HG02610 (cell line): ENCODE data around the gene COPRS.

Experiments
- ATAC-seq: cut with Tn5 transposase; IDR thresholded peaks from one replicate; pipeline ENCODE4 v1.9.1; 2021; ENCODE audit warnings: mild to moderate bottlenecking, moderate library complexity; ENCODE audit not compliant: unreplicated experiment

Gene COPRS

DNA sequence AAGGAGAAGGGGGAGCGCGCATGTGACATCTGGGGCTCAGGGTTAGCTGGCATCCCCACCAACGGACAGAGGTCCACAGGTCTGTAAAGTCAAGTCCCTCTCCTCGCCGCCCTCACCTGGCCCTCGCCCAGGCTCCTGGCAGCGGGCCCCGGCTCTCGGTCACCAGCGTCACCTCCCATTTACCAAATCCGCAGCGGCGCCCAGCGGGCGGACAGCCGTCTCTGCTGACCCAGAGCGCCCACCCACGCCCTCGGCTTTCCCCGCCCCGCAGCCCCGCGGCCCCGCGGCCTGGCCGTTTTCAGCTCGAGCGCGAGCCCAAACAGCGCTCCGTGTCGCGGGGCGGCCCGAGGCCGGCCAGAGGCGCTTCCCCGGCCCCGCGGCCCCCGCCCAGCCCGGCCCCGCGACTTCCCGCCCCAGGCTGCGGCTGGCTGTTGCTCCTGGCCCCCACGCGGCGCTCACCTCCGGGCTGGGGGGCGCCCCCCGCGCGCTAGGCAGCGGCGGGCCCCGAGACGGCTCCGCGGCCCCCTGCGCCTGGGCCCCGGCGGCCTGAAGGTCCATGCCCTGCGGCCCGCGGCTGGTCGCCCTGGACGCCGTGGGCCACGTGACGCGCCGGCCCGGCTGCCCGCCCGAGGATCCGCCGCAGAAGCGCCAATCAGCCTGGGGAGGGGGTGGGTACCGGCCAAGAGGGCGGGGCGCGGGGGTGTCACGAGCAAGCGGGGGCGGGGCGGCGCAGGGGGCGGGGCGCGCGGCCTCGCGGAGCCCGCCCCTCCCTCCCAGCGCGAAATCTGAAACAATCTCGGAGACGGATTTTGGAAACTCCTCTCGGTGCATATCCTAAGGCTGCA, at the start of gene COPRS:
COPRS (minus strand) TSS at position 603 of the 845 bp plus-strand sequence; CDS start at position 558, 45 bp downstream.
- ATAC-seq = peak; percentile 59

GRCh38 chr17:31908386-31908785, 49.3 kb upstream of the COPRS start:
- no peak for ATAC-seq

DNA sequence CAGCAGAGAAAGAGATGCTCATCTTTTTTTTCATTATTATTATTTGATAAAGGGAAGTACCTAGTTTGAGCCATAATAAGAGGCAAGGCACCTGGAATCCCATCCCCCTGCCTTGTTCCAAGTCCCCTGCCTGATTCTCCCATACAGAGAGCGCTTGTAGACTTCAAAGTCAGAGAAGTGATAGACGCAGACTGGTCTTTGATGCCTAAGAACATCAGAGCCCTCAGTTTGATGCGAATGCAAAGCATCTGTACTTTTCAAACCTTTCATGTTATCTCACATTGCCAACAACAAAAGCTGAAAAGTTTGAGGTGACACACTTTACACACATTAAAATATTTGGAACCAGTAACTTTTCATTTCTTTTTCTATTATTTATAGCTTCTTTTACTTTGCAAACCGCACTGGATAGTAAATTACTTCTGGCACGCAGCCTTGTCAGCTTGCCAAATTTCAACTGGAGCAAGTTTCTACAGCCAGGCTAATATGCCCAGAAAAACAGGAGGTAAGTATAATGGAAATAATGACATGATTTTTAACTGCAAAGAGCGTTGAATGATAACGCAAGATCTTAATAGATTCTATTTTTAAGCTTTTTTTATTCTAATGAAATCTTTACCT, 48.4 kb upstream of the COPRS start:
- no peak for ATAC-seq

- ATAC-seq = no peak
Measured at GRCh38 chr17:31903401-31903800, 44.4 kb upstream of the COPRS start.

DNA sequence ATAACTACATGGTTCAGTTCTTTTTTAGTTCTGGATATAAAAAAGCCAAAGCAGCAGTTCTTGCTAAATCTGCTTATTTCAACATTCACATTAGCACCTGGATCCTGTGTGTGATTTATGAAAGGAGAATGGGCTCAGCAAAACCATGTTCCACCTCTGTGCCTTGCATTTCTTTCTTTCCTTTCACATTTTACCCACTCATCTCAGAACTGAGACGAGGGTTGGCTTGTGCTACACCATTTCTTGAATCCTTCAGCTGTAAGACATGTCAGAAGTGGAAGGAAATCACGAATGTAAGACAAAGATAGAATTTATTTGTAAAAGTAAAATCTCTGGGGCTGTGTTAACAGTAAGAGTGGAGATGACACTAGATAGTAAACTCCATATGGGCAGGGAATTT, 43.6 kb upstream of the COPRS start:
- ATAC-seq = no peak

DNA sequence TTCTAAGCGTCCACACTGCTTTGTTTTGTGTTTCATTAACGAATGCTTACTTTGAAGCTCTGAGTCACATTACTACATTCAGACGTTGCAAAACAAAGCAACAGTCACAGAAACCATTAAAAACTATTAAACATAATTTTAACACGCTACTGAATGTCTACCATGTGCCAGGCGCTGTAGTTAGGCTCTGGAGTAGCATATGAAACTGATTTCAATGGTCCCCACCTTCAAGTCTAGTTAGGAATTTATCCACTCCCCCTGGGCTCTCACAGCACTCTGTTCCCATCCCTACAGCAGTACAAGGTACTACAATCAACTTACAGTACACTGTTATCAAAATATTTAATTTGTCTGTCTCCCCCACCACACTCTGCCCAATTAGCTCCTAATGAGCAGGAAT, 41.8 kb upstream of the COPRS start:
- ATAC-seq = no peak

DNA sequence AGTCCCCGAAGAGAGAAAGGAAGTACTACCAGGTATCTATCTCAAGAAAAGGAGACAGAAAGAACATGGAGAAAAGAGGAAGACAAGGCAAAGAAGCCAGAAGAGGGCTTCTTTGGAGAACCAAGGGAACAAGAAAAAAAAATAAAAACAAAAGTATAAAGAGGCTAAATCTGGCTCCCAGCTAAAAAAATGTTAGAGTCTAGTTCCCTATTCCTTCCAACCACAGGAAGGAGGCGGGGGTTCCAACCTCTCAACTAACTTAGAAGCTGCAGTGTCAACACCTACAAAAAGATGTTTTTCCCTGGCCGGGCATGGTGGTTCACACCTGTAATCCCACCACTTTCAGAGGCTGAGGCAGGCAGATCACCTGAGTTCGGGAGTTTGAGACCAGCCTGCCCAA, 29.1 kb upstream of the COPRS start:
- ATAC-seq = no peak

DNA sequence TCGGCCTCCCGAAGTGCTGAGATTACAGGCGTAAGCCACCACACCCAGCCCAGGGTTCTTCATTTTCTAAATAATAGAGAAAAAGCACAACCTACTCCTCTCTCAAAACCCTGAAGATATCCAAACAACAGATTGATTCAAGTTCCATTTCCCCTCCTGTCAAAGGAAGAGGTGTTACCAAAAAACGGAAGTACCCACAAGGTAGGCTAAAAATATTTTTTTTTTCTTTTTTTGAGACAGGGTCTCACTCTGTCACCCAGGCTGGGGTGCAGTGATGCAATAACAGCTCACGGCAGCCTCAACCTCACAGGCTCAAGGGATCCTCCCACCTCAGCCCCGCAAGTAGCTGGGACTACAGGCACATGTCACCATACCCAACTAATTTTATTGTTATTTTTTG, 23.5 kb upstream of the COPRS start:
- no peak for ATAC-seq

GRCh38 chr17:31880311-31880710, 21.3 kb upstream of the COPRS start:
- ATAC-seq = no peak

DNA sequence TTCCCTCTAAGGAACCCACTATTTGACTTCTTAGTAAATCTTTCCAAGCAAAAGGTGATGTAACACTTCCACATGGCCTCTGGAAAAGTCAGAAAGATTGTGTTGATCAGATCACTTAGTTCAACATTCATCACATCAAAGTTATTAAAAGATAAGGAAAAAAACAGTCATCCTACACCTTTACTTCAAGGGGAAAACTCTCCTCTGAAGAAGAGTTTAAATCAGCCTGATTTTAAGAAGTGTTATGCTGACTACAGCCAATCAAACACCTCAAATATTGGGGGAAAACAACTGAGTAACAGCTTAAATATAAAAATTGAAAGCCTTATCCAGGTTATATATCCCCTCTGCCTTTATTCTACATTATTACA, 19.6 kb upstream of the COPRS start:
- no peak for ATAC-seq

DNA sequence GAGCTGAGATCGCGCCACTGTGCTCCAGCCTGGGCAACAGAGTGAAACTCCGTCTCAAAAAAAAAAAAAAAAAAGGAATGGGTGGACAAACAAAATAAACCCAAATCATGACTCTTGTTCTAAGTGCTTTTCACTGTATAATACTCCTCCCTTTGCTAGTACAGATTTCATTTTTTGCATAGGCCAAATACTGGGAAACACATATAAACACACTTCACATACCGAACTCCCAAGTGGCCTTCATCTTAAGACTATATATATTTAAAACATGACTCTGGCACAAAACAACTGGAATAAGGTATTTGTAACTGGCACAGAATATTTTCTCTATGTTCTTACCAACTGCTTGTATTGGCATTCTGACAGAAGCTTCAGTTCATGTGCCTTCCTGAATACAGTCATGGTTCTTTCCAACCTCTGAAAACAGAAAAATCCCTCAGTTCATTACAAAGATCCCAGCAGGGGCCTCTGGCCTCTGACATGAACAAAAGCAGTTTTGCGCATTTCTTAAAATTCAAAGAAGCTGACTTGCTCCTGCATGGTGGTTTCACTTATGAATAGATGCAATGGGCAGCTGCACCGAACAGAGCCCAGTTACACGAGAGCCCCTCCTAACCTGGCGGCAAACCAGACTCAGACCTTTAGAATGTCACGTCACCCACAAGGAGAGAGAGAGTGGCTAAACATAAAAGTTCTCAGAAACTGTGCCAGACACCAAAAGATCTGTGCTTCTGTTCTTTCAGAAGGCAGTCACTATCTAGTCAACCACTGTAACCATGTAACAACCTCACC, 19.1 kb upstream of the COPRS start:
- ATAC-seq = no peak

GRCh38 chr17:31877341-31877740, 18.3 kb upstream of the COPRS start:
- no peak for ATAC-seq

- no peak for ATAC-seq
Measured at GRCh38 chr17:31875081-31875480, 16.0 kb upstream of the COPRS start.

- no peak for ATAC-seq
Measured at GRCh38 chr17:31869797-31870568, 10.9 kb upstream of the COPRS start.

- ATAC-seq = no peak
Measured at GRCh38 chr17:31869031-31869430, 10.0 kb upstream of the COPRS start.

DNA sequence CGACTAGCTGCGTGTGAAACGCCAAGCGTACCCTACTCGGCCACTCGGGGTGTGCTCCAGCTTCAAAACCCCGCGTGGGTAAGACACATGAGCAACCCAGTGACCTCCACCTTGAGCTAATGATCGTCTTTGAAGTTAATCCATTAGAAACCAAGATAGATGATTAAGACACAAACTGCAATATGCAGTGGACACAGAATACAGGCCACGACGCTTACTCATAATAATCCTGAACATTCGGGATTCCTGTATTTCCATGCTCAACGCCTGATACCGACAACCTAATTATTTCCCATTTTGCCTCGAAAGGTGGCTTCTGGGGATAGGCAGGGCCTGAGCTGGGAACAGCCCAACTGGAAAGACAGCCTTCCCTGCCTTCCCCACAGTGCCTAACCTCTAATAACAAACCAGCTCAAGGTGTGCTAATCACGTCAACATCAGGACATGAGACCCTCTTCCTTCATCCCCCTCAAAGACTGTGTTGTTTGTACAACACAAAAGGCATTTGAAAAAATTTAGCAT, 504 bp upstream of the COPRS start:
- no peak for ATAC-seq

- ATAC-seq = no peak
Measured at GRCh38 chr17:31857920-31858641, 963 bp downstream of the COPRS start.

DNA sequence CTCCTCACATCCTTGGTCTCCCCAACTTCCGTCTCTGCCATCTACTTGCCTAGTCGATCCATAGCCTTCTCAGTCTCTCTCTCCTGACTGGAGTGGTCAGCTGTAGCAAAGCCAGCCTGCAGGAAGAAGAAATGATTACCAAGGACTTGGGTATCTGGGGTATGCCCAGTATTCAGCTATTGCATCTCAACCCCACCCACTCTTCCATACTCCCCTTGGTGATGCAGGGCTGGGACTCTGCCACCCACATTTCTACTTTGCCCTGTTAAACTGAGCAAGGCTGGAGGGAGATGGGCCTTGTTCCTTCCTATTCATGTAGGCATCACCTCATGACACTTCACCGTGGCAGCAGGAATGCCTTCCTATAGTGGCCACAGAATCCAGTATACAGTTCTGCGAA, 2.3 kb downstream of the COPRS start:
- ATAC-seq = no peak

DNA sequence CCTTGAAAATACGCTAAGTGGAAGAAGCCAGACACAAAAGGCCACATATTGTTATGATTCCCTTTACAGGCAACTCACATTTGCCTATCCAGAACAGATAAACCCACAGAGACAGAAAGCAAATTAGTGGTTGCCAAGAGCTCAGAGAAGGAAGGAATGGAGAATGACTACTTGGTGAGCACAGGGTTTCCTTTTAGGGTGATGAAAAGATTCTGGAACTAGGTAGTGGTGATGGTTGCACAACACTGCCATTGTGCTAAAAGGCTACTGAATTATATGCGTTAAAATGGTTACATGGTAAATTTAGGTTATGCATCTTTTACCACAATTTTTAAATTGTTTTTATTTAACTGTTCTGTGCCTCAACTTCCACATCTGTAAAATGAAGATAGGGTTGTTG, 4.4 kb downstream of the COPRS start:
- ATAC-seq = no peak

DNA sequence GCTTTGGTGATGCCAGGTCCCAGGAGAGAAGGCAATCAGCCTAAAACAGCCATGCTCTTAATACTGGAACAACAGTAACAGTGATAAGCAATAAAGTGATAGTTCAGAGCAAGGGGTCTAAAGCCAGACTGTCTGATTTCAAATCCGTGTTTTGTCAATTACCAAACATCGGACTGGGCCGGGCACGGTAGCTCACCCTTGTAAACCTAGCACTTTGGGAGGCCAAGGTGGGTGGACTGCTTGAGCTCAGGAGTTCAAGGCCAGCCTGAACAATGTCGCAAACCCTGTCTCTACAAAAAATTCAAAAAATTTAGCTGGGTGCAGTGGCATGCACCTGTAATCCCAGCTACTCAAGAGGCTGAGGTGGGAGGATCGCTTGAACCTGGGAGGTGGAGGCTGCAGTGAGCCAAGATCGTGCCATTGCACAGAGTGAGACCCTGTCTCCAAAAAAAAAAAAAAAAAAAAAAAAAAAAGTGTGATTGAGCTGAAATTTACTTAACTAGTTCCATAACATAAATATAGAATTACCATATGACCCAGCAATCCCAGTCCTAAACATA, 5.1 kb downstream of the COPRS start:
- no peak for ATAC-seq
